K562 (cell line): ENCODE data around the gene PDPK1. TPM values are rescaled to one million over a fixed set of nuclear protein-coding genes. Genes with fewer than 3 reads are reported as not detected.

ENCODE experiments used
- ARNT ChIP-seq, 2 experiments: fragments of 450-650 bp; IDR thresholded peaks; 2 replicates each; pipeline ENCODE4 v1.6.1; 2016; ENCODE audit warnings: mild to moderate bottlenecking in 1 of 2
- BHLHE40 ChIP-seq: IDR thresholded peaks from 2 replicates; pipeline ENCODE4 v1.6.1; 2011; ENCODE audit warnings: low read length, improper control_type of control experiment
- CHD2 ChIP-seq: IDR thresholded peaks from 2 replicates; pipeline ENCODE4 v1.6.1; 2011; ENCODE audit warnings: low read depth, low read length
- GABPB1 ChIP-seq: sonication (generic); formaldehyde crosslinking; IDR thresholded peaks from 2 replicates; pipeline ENCODE4 v1.8.0; 2022; ENCODE audit warnings: mild to moderate bottlenecking, missing genetic modification reagents
- HSF4 ChIP-seq: fragments of 250-450 bp; sonication (Bioruptor Pico); IDR thresholded peaks from 2 replicates; pipeline ENCODE4 v2.1.2; 2022; ENCODE audit warnings: mild to moderate bottlenecking, moderate library complexity, borderline replicate concordance
- MEF2D ChIP-seq: conservative IDR thresholded peaks from 2 replicates; pipeline ENCODE4 v1.6.1; 2016; ENCODE audit warnings: low read depth, missing genetic modification characterization, missing compliant biosample characterization
- MYC ChIP-seq, 2 experiments: fragments of 250-450 bp in 1 of 2; sonication (Bioruptor Pico) in 1 of 2; IDR thresholded peaks; 2 replicates each; pipeline versions ENCODE4 v1.5.1 to v1.6.1; 2012 to 2021; ENCODE audit warnings: low read depth in 2 of 2, borderline replicate concordance in 1 of 2, improper control_type of control experiment in 1 of 2, low read length in 1 of 2, mild to moderate bottlenecking in 1 of 2, moderate library complexity in 1 of 2
- POLR2A ChIP-seq: fragments of 450-650 bp; conservative IDR thresholded peaks from 2 replicates; pipeline ENCODE4 v1.6.1; 2016
- SMARCC2 ChIP-seq: fragments of 450-650 bp; IDR thresholded peaks from 2 replicates; pipeline ENCODE4 v1.6.1; 2017; ENCODE audit warnings: antibody characterized with exemption, moderate library complexity, mild to moderate bottlenecking, low read depth
- SMARCE1 ChIP-seq: fragments of 450-650 bp; IDR thresholded peaks from 2 replicates; pipeline ENCODE4 v1.7.1; 2016; ENCODE audit warnings: mild to moderate bottlenecking
- SRSF1 ChIP-seq: fragments of 200-400 bp; formaldehyde crosslinking; IDR thresholded peaks from 2 replicates; pipeline ENCODE4 v1.6.1; 2017; ENCODE audit warnings: mild to moderate bottlenecking, low read depth, low read length, moderate library complexity
- TCF7 ChIP-seq: sonication (generic); IDR thresholded peaks from 2 replicates; pipeline ENCODE4 v1.6.1; 2016; ENCODE audit warnings: antibody characterized with exemption, borderline replicate concordance
- ZBTB7A ChIP-seq: IDR thresholded peaks from 2 replicates; pipeline ENCODE4 v1.6.1; 2011; ENCODE audit warnings: low read depth, mild to moderate bottlenecking, low read length, moderate library complexity, borderline replicate concordance; ENCODE audit not compliant: control insufficient read depth
- ZNF239 ChIP-seq: fragments of 250-450 bp; sonication (Bioruptor Pico); IDR thresholded peaks from 2 replicates; pipeline ENCODE4 v1.4.0; 2020; ENCODE audit warnings: mild to moderate bottlenecking
- ZNF316 ChIP-seq: fragments of 450-650 bp; IDR thresholded peaks from 2 replicates; pipeline ENCODE4 v1.6.1; 2016
- ZNF766 ChIP-seq: fragments of 200-800 bp; sonication (Bioruptor generic); conservative IDR thresholded peaks from 2 replicates; pipeline ENCODE4 v1.6.1; 2016; ENCODE audit warnings: missing genetic modification characterization, missing compliant biosample characterization
- polyA plus RNA-seq, 8 experiments: library from polyadenylated mRNA; depleted of rRNA in 4 of 8; stranded (reverse) in 5 of 8; unstranded in 3 of 8; fragments of >200 nt; fragmentation: Nextera tagmentation in 2 of 8; fragmentation: Illumina TruSeq in 1 of 8; extraction: Ambion mirVana in 2 of 8; extraction: Trizol in 1 of 8; gene quantifications; 2 replicates each; pipeline versions ENCODE4 v1.2.1 to v1.2.3, GENCODE V29; 2011 to 2014; ENCODE audit warnings: inconsistent platforms in 1 of 8, missing spikeins in 1 of 8
- total RNA-seq, 7 experiments: library from RNA; depleted of rRNA in 6 of 7; stranded (reverse); fragments of >200 nt in 6 of 7; fragmentation: Illumina TruSeq in 2 of 7; extraction: Trizol in 2 of 7; gene quantifications; 2 replicates each; pipeline versions ENCODE4 v1.2.1 to v1.2.3, GENCODE V29; 2011 to 2021; ENCODE audit warnings: low replicate concordance in 1 of 7
- TF ChIP-seq, protein P1 (sequence below), 2 experiments: fragments of 450-650 bp in 1 of 2; sonication (generic) in 1 of 2; formaldehyde crosslinking; conservative IDR thresholded peaks; 2 replicates each; pipeline versions ENCODE4 v1.4.0 to v1.8.1; 2020 to 2022; ENCODE audit warnings: mild to moderate bottlenecking in 1 of 2, missing genetic modification reagents in 1 of 2
- TF ChIP-seq, protein P2 (sequence below): fragments of 450-650 bp; IDR thresholded peaks from 2 replicates; pipeline ENCODE4 v1.6.1; 2016
- TF ChIP-seq, protein P3 (sequence below): fragments of 450-650 bp; IDR thresholded peaks from 2 replicates; pipeline ENCODE4 v1.6.1; 2018; ENCODE audit not compliant: partially characterized antibody

PDPK1 gene
- total and polyA plus RNA-seq, 9 of the 15 experiments (the other 6 are each of a cell fraction or from before 2014, with no cell fraction given) = 4.0 to 37.2 (median 18.7) TPM

DNA sequence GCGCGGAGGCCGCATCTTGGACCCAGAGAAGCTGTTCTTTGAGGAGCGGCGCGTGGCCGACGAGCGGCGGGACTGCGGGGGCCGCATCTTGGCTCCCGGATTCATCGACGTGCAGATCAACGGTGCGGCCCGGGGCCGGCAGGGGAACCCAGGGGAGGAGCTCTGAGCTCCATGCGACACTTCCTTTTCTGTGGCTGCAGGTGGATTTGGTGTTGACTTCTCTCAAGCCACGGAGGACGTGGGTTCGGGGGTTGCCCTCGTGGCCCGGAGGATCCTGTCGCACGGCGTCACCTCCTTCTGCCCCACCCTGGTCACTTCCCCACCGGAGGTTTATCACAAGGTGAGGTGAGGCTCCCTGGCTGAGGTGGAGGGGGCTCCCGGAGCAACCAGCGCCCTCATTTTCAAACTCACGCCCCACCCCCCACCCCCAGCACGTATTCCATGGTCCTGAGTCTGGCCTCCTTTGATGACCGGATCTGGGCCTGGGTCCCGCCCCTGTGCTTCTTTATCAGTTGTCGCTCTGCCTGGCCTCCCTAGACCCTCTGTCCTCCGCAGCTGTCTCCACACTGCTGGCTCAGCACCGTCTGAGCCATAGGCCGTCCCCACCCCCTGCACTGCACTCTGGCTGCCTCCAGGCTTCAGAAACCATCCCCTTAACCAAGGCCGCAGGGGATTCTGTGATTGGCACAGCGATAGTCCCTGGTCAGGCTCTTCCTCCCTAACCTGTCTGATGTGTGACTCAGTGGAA, 16.9 kb upstream of the PDPK1 start (continued):
- 0 out of 2 replicates have a peak, but pooled peaks have one; percentile 19 for TF ChIP-seq POLR2A
- no peak for TF ChIP-seq ZNF766 (CRISPR knock-in tag)
- TF ChIP-seq ZNF239 (CRISPR knock-in tag) = no peak
- peak; percentile 45; the same call in 1 of the 2 replicates for TF ChIP-seq MYC (IDR thresholded peaks at IDR 0.05; ENCODE audit: low read depth, low read length)
- peak; percentile 54; the same call in 1 of the 2 replicates for TF ChIP-seq MYC (CRISPR knock-in tag; IDR thresholded peaks at IDR 0.05; ENCODE audit: borderline replicate concordance, low read depth)
- TF ChIP-seq SMARCE1 = no peak
- TF ChIP-seq, protein P1, sequence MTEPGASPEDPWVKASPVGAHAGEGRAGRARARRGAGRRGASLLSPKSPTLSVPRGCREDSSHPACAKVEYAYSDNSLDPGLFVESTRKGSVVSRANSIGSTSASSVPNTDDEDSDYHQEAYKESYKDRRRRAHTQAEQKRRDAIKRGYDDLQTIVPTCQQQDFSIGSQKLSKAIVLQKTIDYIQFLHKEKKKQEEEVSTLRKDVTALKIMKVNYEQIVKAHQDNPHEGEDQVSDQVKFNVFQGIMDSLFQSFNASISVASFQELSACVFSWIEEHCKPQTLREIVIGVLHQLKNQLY (CRISPR knock-in tag; conservative IDR thresholded peaks at IDR 0.05) = no peak
- TF ChIP-seq SMARCC2 = no peak
- TF ChIP-seq TCF7 = 0 out of 2 replicates have a peak, but pooled peaks have one; percentile 20
- TF ChIP-seq ZNF316 = peak; percentile 66
- 0 out of 2 replicates have a peak, but pooled peaks have one; percentile 7 for TF ChIP-seq CHD2
- no peak for TF ChIP-seq HSF4 (CRISPR knock-in tag)
- TF ChIP-seq, protein P2, sequence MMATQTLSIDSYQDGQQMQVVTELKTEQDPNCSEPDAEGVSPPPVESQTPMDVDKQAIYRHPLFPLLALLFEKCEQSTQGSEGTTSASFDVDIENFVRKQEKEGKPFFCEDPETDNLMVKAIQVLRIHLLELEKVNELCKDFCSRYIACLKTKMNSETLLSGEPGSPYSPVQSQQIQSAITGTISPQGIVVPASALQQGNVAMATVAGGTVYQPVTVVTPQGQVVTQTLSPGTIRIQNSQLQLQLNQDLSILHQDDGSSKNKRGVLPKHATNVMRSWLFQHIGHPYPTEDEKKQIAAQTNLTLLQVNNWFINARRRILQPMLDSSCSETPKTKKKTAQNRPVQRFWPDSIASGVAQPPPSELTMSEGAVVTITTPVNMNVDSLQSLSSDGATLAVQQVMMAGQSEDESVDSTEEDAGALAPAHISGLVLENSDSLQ = peak; percentile 51; the same call in 1 of the 2 replicates
- no peak for TF ChIP-seq MEF2D (tag)
- peak; percentile 88 for TF ChIP-seq ZBTB7A
- TF ChIP-seq, protein P3, sequence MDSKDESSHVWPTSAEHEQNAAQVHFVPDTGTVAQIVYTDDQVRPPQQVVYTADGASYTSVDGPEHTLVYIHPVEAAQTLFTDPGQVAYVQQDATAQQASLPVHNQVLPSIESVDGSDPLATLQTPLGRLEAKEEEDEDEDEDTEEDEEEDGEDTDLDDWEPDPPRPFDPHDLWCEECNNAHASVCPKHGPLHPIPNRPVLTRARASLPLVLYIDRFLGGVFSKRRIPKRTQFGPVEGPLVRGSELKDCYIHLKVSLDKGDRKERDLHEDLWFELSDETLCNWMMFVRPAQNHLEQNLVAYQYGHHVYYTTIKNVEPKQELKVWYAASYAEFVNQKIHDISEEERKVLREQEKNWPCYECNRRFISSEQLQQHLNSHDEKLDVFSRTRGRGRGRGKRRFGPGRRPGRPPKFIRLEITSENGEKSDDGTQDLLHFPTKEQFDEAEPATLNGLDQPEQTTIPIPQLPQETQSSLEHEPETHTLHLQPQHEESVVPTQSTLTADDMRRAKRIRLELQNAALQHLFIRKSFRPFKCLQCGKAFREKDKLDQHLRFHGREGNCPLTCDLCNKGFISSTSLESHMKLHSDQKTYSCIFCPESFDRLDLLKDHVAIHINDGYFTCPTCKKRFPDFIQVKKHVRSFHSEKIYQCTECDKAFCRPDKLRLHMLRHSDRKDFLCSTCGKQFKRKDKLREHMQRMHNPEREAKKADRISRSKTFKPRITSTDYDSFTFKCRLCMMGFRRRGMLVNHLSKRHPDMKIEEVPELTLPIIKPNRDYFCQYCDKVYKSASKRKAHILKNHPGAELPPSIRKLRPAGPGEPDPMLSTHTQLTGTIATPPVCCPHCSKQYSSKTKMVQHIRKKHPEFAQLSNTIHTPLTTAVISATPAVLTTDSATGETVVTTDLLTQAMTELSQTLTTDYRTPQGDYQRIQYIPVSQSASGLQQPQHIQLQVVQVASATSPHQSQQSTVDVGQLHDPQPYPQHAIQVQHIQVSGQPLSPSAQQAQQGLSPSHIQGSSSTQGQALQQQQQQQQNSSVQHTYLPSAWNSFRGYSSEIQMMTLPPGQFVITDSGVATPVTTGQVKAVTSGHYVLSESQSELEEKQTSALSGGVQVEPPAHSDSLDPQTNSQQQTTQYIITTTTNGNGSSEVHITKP = peak; percentile 66
- TF ChIP-seq SRSF1 = no peak
- TF ChIP-seq ARNT (IDR thresholded peaks at IDR 0.05) = no peak
- TF ChIP-seq BHLHE40 = no peak
- peak; percentile 21; the same call in 1 of the 2 replicates for TF ChIP-seq GABPB1 (CRISPR knock-in tag)
